Right lobe of liver (tissue), 6 donors: Measurements from ENCODE around the gene GNPTG. TPM values are rescaled to one million over a fixed set of nuclear protein-coding genes. Genes with fewer than 3 reads are reported as not detected.

Source experiments
- ATAC-seq, 4 donors: fragments of 200-7000 bp; cut with Tn5 transposase; one replicate each; pipeline ENCODE4 v1.9.1; 2020; ENCODE audit warnings: mild to moderate bottlenecking in 4 of 4, moderate library complexity in 4 of 4
- DNase-seq, 3 donors: peaks; one replicate each; pipeline ENCODE4 v3.0.0-alpha.2; 2020
- H3K27ac ChIP-seq, 3 donors: fragments of 200-600 bp; one replicate each; pipeline ENCODE4 v1.8.0; 2022
- H3K27me3 ChIP-seq, 2 donors: fragments of 200-600 bp; one replicate each; pipeline ENCODE4 v1.8.0; 2022
- H3K36me3 ChIP-seq, 4 donors: fragments of 200-600 bp; sonication (generic) in 1 of 4; one replicate each; pipeline versions ENCODE4 v1.5.1 to v1.8.0; 2017 to 2022; ENCODE audit warnings: control low read depth in 1 of 4
- H3K4me1 ChIP-seq, 4 donors: fragments of 200-600 bp; sonication (generic) in 1 of 4; one replicate each; pipeline versions ENCODE4 v1.5.1 to v1.8.0; 2017 to 2022; ENCODE audit warnings: control low read depth in 1 of 4
- H3K4me3 ChIP-seq, 3 donors: fragments of 200-600 bp; one replicate each; pipeline ENCODE4 v1.8.0; 2022
- H3K9me3 ChIP-seq, 4 donors: fragments of 200-600 bp; sonication (generic) in 1 of 4; one replicate each; pipeline versions ENCODE4 v1.5.1 to v1.8.0; 2017 to 2022; ENCODE audit warnings: control low read depth in 1 of 4
- CTCF ChIP-seq, 4 donors: fragments of 200-600 bp in 3 of 4; fragments of 450-650 bp in 1 of 4; IDR thresholded peaks; one replicate each; pipeline versions ENCODE4 v1.5.1 to v1.8.0; 2016 to 2022; ENCODE audit warnings: antibody characterized with exemption in 4 of 4, mild to moderate bottlenecking in 2 of 4
- POLR2A ChIP-seq: fragments of 450-650 bp; IDR thresholded peaks from one replicate; pipeline ENCODE4 v1.6.1; 2017; ENCODE audit warnings: antibody characterized with exemption, mild to moderate bottlenecking
- WGBS: methylation state at CpG from one replicate; pipeline ENCODE4 v1.1.6; 2018; ENCODE audit warnings: low coverage, low lambda C conversion rate; ENCODE audit not compliant: insufficient coverage; ENCODE audit errors: missing lambda C conversion rate; 5-methylcytosine and 5-hydroxymethylcytosine counted together
- intact Hi-C, 2 donors: fragments of 100-400 bp; cut with DNase I; formaldehyde crosslinking; loops; one replicate each; pipeline versions ENCODE4 v1.11.2 to v1.14.1; 2022
- total RNA-seq, 6 experiments: library from RNA; depleted of rRNA in 2 of 6; stranded (reverse); fragments of >200 nt in 2 of 6; fragmentation: NEBNext Ultra II Directional in 3 of 6; extraction: Animal tissue kit (Norgen Biotek cat#: 25700) in 3 of 6; gene quantifications; one replicate each; pipeline versions ENCODE4 v1.1.0 to v1.2.4, GENCODE V29; 2016 to 2023
- donor health status: DM: no; HTN: yes; CAD: no.
- donor health status: DM: no; HTN: no; CAD: no.
- donor health status: DM: no; HTN: no; CAD: no.
- donor health status: DM: no; HTN: yes; CAD: no.
- donor health status: DM: no; HTN: yes; CAD: no.

The GNPTG gene
- total RNA-seq, 6 experiments from 2014 or later = 44.3 to 72.8 (median 63.0) TPM

GRCh38 chr16:1378804-1379303 is 27.1 kb downstream of the GNPTG start:
- ATAC-seq = peak; percentile 86 to 92 (median 89)
- no peak for TF ChIP-seq CTCF (IDR thresholded peaks at IDR 0.05)
- no peak for TF ChIP-seq POLR2A
- peak; percentile 87 to 95 (median 93) for DNase-seq
- no peaks in the 10 kb centered on the region for H3K9me3 ChIP-seq
- H3K27ac ChIP-seq = peak overlapping the region; percentile 36 to 62 (median 52)
- intact Hi-C loops = no loop called here
- peaks cover 0 to 18% (median 6%) of the 10 kb centered on the region in 4 donors for H3K4me1 ChIP-seq
- 20% methylated on average over 2 of the region's 31 CpGs for WGBS
- H3K27me3 ChIP-seq = no peaks in the 10 kb centered on the region
- peak overlapping the region; percentile 54 to 58 (median 58) for H3K4me3 ChIP-seq
- peaks cover 0 to 6% (median 1%) of the 10 kb centered on the region in 4 donors for H3K36me3 ChIP-seq

- H3K9me3 ChIP-seq = no peaks in the 10 kb centered on the region
- intact Hi-C loops = no loop called here
- ATAC-seq (peak; percentile 69 to 88 (median 77)), DNase-seq (peak in 2 of 3 donors; percentile 69 to 76)
- no peaks in the 10 kb centered on the region for H3K27me3 ChIP-seq
- H3K4me1 ChIP-seq = peaks cover 0 to 18% (median 6%) of the 10 kb centered on the region in 4 donors
- H3K4me3 ChIP-seq = peak overlapping the region; percentile 54 to 58 (median 58)
- peak; percentile 37 for TF ChIP-seq POLR2A
- TF ChIP-seq CTCF (IDR thresholded peaks at IDR 0.05) = no peak
- H3K27ac ChIP-seq = peak overlapping the region; percentile 36 to 62 (median 52)
- peaks cover 0 to 6% (median 1%) of the 10 kb centered on the region in 4 donors for H3K36me3 ChIP-seq
- no CpG with 5 or more reads among the region's 95 CpGs for WGBS
These were observed 27.8 kb downstream of the GNPTG start for GRCh38 chr16:1379304-1380076.

- Histone ChIP-seq H3K27ac (no peak overlapping the region), H3K4me1 (peaks cover 0 to 18% (median 6%) of the 10 kb centered on the region in 4 donors), H3K4me3 (peak overlapping the region in 1 of 3 donors; percentile 58), H3K36me3 (peaks cover 0 to 6% (median 1%) of the 10 kb centered on the region in 4 donors), H3K27me3 (no peaks in the 10 kb centered on the region), H3K9me3 (no peaks in the 10 kb centered on the region)
- DNase-seq (no peak), ATAC-seq (no peak)
- intact Hi-C loops = no loop called here
- WGBS = 75% methylated on average over 7 of the region's 10 CpGs
- TF ChIP-seq CTCF (IDR thresholded peaks at IDR 0.05) (no peak), POLR2A (no peak)
These were observed 28.5 kb downstream of the GNPTG start for GRCh38 chr16:1380195-1380594.

DNA sequence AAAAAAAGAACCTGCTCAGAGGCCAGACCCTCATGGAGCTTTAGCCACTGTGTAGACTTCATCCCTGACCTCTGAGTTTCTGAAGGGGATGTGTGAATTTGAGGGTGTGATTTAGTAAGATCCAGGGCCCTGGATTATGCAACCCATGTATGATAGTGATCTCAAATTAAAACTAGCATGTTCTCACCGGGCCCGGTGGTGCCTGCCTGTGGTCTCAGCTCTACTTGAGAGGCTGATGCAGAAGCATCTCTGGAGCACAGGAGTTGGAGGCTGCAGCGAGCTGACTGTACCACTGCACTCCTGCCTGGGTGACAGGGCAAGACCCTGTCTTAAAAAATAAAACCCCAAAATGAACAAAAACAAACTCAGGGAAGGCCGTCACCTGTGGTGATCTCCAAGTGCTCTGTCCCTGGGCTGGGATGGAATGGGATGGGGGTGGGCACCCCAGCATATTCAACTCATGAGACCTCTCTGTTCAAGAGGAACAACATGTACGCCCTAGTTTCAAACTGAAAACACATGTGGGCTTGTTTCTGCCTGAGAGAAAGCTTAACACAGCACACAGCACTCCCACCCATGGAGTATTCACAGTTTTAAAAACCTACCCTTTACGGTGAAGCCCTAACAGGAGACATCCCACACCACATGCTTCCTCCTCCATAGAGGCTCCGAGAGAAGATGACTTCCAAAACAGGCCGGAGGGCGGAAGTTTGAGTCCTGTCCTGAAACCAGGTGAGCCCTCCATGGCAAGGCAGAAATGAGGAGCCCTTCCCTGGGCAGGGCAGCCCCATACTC is 30.1 kb downstream of the GNPTG start:
- no peaks in the 10 kb centered on the region for H3K9me3 ChIP-seq
- WGBS = 92% methylated on average over 2 of the region's 9 CpGs
- H3K27ac ChIP-seq = no peak overlapping the region
- DNase-seq = no peak
- ATAC-seq = no peak
- H3K4me1 ChIP-seq = peaks cover 0 to 18% (median 6%) of the 10 kb centered on the region in 4 donors
- no peak overlapping the region for H3K4me3 ChIP-seq
- TF ChIP-seq POLR2A (no peak), CTCF (IDR thresholded peaks at IDR 0.05) (no peak)
- no peaks in the 10 kb centered on the region for H3K27me3 ChIP-seq
- H3K36me3 ChIP-seq = peaks cover 0 to 6% (median 0%) of the 10 kb centered on the region in 4 donors
- intact Hi-C loops = no loop called here
